Mesodermal cell (in vitro differentiated cells): ENCODE results near the gene GMPR.
A peak's percentile ranks its signal among the peaks of the same experiment; 100 is the strongest.
"Not testable (repeated sequence)": the region's sequence is repeated elsewhere in the genome, so short reads cannot be mapped to it uniquely, and the experiment has no call there.

Experiments used
- H3K27ac ChIP-seq: 2 replicates; pipeline ENCODE4 v1.7.0; 2013; ENCODE audit warnings: mild to moderate bottlenecking, low read depth, low read length, moderate library complexity; ENCODE audit not compliant: severe bottlenecking
- H3K36me3 ChIP-seq: 2 replicates; pipeline ENCODE4 v1.7.1; 2013; ENCODE audit warnings: mild to moderate bottlenecking, low read length, moderate library complexity; ENCODE audit not compliant: control insufficient read depth, insufficient read depth
- H3K4me1 ChIP-seq: one replicate; pipeline ENCODE4 v1.7.1; 2013; ENCODE audit warnings: mild to moderate bottlenecking, low read length; ENCODE audit not compliant: insufficient read depth, control insufficient read depth, poor library complexity, severe bottlenecking
- H3K4me3 ChIP-seq: 2 replicates; pipeline ENCODE4 v1.7.0; 2013; ENCODE audit warnings: low read length, control low read depth, mild to moderate bottlenecking; ENCODE audit not compliant: insufficient read depth, poor library complexity, severe bottlenecking; ENCODE audit errors: extremely low read depth
- H3K9me3 ChIP-seq: 2 replicates; pipeline ENCODE4 v1.7.1; 2013; ENCODE audit warnings: mild to moderate bottlenecking, low read length, moderate library complexity; ENCODE audit not compliant: control insufficient read depth
- WGBS, 2 experiments: methylation state at CpG; one replicate each; pipeline ENCODE4 v1.1.5; 2013; ENCODE audit warnings: missing lambda C conversion rate in 2 of 2; ENCODE audit not compliant: insufficient coverage in 2 of 2; 5-methylcytosine and 5-hydroxymethylcytosine counted together

GMPR gene

DNA sequence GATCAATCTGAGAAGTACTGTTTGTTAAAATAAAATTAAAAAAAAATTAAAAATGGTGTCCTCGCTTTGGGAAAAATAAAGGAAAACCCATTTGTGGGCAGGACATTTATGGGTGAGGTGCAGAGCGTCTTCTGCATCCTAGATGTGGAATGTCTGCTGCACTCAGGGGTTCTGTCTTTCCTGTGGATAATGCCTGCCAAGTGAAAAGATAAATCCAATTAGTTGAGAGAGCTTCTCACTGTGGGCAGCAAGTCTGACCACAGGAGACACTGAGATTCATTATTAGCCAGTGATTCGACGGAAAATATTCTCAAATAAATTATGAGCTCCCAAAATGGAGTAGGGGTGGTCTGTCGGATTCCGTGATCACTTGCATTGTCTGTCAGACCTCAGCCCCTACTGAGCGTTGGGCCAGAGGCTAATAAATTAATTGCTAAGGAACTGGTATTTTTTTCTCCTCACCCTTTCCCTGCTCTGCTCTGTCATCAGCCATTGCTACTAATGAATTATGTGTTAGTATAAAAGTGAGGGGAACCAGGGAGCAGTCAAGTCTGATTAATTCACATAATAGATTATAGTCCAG, 10.0 kb downstream of the GMPR start:
- Histone ChIP-seq H3K27ac (no peak overlapping the region), H3K4me3 (no peak overlapping the region), H3K36me3 (no peaks in the 10 kb centered on the region), H3K9me3 (no peaks in the 10 kb centered on the region), H3K4me1 (peaks cover 5% of the 10 kb centered on the region)
- 88 to 89% methylated on average over 4 to 5 of the region's 7 CpGs for WGBS, 2 experiments

DNA sequence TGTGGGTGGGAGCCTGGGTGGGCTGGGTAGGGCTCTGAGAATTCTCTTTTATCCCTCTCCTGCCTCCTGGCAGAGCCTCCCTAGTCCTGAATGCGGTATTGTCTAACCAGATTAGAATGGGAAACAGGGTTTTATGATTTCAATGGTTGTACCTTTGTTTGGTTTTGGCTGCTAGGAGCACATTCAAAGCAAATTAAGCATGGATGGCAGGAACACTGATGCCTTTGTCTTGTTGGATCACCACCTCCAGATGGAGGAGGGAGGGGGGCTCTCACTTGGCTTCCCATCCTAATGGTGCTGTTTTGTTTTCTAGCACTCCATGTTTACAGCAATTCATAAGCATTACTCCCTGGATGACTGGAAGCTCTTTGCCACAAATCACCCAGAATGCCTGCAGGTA, 11.6 kb downstream of the GMPR start:
- H3K4me3 ChIP-seq: no peak overlapping the region
- no peak overlapping the region for H3K27ac ChIP-seq
- no peaks in the 10 kb centered on the region for H3K36me3 ChIP-seq
- 50 to 100% methylated on average over 1 of the region's 1 CpG for WGBS, 2 experiments
- no peaks in the 10 kb centered on the region for H3K9me3 ChIP-seq
- peaks cover 3% of the 10 kb centered on the region for H3K4me1 ChIP-seq

DNA sequence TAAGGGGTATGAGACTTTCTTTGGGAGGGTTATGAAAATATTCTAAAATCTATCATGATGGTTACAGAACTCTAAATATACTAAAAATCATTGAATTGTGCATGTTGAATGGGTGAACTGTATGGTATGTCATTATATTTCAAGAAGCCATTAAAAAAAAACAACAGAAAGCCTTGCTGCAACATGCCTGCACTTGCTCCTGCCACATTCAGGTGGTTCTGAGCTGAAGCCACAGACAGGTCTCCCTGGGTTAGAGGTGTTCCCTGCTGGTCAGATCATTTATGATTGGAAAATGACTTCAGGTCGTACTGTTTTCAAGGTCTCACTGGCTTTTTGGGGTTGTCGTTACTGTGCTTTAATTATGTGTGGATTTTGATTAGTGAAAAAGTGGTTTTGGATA, 13.3 kb downstream of the GMPR start:
- no peaks in the 10 kb centered on the region for H3K9me3 ChIP-seq
- H3K36me3 ChIP-seq: no peaks in the 10 kb centered on the region
- no peak overlapping the region for H3K4me3 ChIP-seq
- H3K4me1 ChIP-seq: no peaks in the 10 kb centered on the region
- no peak overlapping the region for H3K27ac ChIP-seq
- WGBS, 2 experiments: 100% methylated on average over 2 of the region's 2 CpGs

- Histone ChIP-seq H3K27ac (no peak overlapping the region), H3K4me1 (peaks cover under 1% of the 10 kb centered on the region), H3K36me3 (no peaks in the 10 kb centered on the region), H3K9me3 (no peaks in the 10 kb centered on the region), H3K4me3 (no peak overlapping the region)
- 86 to 100% methylated on average over 2 of the region's 2 CpGs for WGBS, 2 experiments
Observed at GRCh38 chr6:16252686-16253299, 14.4 kb downstream of the GMPR start.

GRCh38 chr6:16253399-16254144, 15.2 kb downstream of the GMPR start:
- 97% methylated on average over 7 of the region's 10 CpGs; no CpG with 5 or more reads in 1 of the 2 experiments for WGBS, 2 experiments
- H3K4me3 ChIP-seq: no peak overlapping the region
- peaks cover 8% of the 10 kb centered on the region for H3K4me1 ChIP-seq
- H3K27ac ChIP-seq: no peak overlapping the region
- H3K36me3 ChIP-seq: no peaks in the 10 kb centered on the region
- H3K9me3 ChIP-seq: no peaks in the 10 kb centered on the region

DNA sequence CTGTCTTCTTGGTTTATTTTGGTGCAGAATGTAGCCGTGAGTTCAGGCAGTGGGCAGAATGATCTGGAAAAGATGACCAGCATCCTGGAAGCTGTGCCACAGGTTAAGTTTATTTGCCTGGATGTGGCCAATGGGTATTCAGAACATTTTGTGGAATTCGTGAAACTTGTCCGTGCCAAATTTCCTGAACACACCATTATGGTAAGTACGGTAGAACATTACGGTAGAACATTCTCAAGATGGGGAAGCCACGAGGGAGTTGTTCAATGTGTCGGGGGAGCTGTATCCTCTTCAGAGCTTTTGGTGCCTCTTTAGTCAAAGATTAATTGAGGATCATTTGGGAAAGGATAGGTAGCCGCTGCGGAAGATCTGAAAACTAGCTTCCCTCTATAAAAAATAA, 16.1 kb downstream of the GMPR start:
- no peaks in the 10 kb centered on the region for H3K36me3 ChIP-seq
- no peak overlapping the region for H3K27ac ChIP-seq
- H3K4me3 ChIP-seq: no peak overlapping the region
- peaks cover 8% of the 10 kb centered on the region for H3K4me1 ChIP-seq
- WGBS, 2 experiments: 84 to 98% methylated on average over 6 of the region's 9 CpGs
- no peaks in the 10 kb centered on the region for H3K9me3 ChIP-seq

- Histone ChIP-seq H3K4me3 (no peak overlapping the region), H3K36me3 (no peaks in the 10 kb centered on the region), H3K9me3 (no peaks in the 10 kb centered on the region), H3K4me1 (peaks cover 11% of the 10 kb centered on the region), H3K27ac (no peak overlapping the region)
- 81 to 90% methylated on average over 2 of the region's 2 CpGs for WGBS, 2 experiments
Observed at GRCh38 chr6:16256781-16257180, 18.4 kb downstream of the GMPR start.

DNA sequence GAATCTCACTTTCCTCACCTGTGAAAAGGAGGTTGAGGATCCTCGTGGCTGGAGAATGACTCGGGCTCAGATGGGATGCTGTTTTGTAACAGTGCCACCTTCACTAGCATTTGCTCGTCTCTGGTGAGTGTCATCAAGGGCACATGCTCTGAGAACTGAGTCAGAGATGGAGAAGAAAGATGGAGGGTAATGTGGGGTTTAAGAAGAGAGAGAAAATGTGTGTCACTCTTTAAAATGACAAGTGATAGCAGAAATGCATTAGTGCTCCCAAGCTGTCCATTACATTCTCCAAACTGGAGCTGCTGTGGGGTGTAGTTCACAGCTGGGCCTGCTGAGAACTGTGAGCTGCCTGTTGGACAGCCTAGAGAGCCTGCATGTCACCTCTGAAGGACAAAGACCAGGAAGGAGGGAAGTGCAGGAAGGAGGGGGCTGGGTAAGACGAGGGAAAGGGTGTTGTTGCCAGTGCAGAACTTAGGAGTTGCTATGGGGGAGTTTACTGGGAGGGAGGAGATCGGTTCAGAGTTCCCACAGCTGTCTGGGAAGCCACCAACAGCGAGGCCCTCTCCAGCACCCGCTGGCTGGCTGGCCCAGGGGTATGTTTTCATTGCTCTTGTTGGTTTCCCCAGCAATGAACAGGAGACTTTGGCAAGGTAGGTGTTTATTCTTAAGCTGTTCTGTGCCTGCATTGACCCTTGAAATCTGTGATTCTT, 19.8 kb downstream of the GMPR start:
- Histone ChIP-seq H3K4me1 (peaks cover 11% of the 10 kb centered on the region), H3K9me3 (no peaks in the 10 kb centered on the region), H3K4me3 (no peak overlapping the region), H3K36me3 (no peaks in the 10 kb centered on the region), H3K27ac (peak overlapping the region; percentile 73)
- 49 to 65% methylated on average over 7 of the region's 7 CpGs for WGBS, 2 experiments

- no peaks in the 10 kb centered on the region for H3K36me3 ChIP-seq
- H3K9me3 ChIP-seq: no peaks in the 10 kb centered on the region
- 68 to 78% methylated on average over 4 of the region's 6 CpGs for WGBS, 2 experiments
- H3K4me3 ChIP-seq: no peak overlapping the region
- H3K27ac ChIP-seq: peak overlapping the region; percentile 73
- H3K4me1 ChIP-seq: peaks cover 11% of the 10 kb centered on the region
Observed at GRCh38 chr6:16258709-16259075, 20.3 kb downstream of the GMPR start.

- peaks cover 11% of the 10 kb centered on the region for H3K4me1 ChIP-seq
- no CpG with 5 or more reads among the region's 3 CpGs for WGBS, 2 experiments
- not testable (repeated sequence) for H3K9me3 ChIP-seq, H3K36me3 ChIP-seq, H3K4me3 ChIP-seq, H3K27ac ChIP-seq
Observed at GRCh38 chr6:16259604-16260003, 21.2 kb downstream of the GMPR start.
